Left hindlimb (tissue), 1 donor: ENCODE data around the gene ACACB.
A peak's percentile ranks its signal among the peaks of the same experiment; 100 is the strongest.

Experiments used
- DNase-seq: peaks from one replicate; pipeline ENCODE4 v3.0.0-alpha.2; 2018

ACACB gene

GRCh38 chr12:109115758-109116610 lies at the start of gene ACACB:
Gene ACACB (plus strand): TSS chr12:109116587. CDS start chr12:109139406, 22,819 bp downstream.
- peak; percentile 57 for DNase-seq

- no peak for DNase-seq
Measured at GRCh38 chr12:109069307-109070271, 46.8 kb upstream of the ACACB start.

GRCh38 chr12:109074866-109075265 lies 41.5 kb upstream of the ACACB start:
- no peak for DNase-seq

- DNase-seq: no peak
Measured at GRCh38 chr12:109082751-109083150, 33.6 kb upstream of the ACACB start.

DNA sequence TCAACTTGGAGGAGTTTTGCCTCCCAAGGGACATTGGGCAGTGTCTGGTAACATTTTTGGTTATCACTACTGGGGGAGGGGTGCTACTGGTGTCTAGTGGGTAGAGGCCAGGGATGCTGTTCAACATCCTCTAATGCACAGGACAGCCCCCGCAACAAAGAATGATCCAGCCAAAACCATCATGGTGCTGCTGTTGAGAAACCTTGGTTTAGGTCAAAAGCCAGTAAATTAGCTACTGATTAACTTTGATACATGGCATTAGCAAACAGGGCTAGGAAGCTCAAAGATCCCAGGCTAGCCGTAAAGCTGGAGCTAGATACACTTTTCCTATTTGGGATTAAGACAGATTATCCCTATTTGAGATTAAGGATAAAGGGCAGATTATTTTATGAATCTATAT lies 32.0 kb upstream of the ACACB start:
- DNase-seq: no peak

- DNase-seq: no peak
Measured at GRCh38 chr12:109085590-109085989, 30.8 kb upstream of the ACACB start.

- DNase-seq: no peak
Measured at GRCh38 chr12:109087250-109087649, 29.1 kb upstream of the ACACB start.

DNA sequence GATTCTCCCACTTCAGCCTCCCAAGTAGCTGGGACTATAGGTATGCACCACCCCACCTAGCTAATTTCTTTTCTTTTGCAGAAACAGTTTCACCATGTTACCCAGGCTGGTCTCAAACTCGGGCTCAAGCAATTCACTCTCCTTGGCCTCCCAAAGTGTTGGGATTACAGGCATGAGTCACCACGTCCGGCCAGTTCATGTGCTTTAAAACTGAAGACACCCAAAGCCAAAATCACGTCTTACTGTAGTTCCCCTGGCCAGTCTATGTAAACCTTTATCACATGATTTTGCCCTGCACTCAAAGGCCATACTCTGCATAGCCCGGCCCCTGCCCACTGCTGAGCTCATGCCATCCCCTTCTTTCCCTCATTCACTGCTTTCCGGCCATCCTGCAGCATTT lies 27.6 kb upstream of the ACACB start:
- no peak for DNase-seq

GRCh38 chr12:109089683-109090082 lies 26.7 kb upstream of the ACACB start:
- no peak for DNase-seq

GRCh38 chr12:109092497-109093021 lies 23.8 kb upstream of the ACACB start:
- DNase-seq: peak; percentile 41

DNA sequence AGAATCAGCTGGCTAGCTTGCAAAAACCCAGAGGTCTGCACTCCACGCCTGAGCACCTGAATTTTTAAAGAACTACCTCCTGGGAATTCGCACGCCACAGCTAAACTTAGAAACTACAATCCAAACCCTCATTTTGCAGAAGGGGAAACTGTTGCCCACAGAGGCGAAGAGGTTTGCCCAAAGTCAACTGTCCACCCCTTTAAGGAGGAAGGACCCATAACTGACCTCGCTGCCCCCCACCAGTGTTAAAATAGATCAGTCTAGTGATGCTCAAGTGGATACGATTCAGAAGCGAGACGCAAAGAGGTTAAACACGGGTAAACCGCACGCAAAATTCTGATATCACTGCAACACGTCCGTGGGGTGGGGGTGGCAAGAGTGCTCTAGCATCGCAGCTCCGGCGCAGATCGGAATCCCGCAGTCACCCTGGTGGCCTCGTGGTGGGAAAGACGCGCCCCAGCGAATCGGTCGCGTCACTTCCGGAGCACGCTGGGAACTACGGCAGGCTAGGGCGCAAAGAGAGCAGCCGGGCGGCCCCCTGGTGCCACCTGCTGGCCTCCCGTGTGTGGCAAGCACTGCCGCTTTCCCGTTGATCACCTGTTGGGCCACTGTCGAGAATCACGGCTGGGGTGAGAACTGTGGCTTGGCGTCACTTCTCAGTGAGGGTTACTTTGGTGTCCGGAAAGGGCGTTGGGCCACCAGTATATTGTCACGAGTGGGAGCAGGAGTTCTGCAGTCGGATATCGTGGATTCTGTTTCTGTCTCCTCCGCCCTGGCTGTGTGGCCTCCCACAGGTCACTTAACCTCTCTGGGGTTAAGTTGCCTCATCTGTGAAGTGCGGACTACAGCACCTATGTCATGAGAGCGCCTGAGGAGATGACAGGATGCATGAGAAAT lies 23.1 kb upstream of the ACACB start, which contains the start of gene ALKBH2:
TSS of gene ALKBH2 (minus strand) at position 451 of the 897 bp plus-strand sequence. CDS start 686 bp downstream, outside the sequence.
- peak; percentile 95 for DNase-seq

GRCh38 chr12:109097140-109097434 lies 19.3 kb upstream of the ACACB start:
- DNase-seq: no peak

- DNase-seq: peak; percentile 98
Measured at GRCh38 chr12:109097435-109098182, 18.8 kb upstream of the ACACB start, which contains the start of gene UNG. Gene UNG (plus strand): TSS chr12:109097597. CDS start chr12:109097680, 83 bp downstream.

GRCh38 chr12:109098183-109098604 lies 18.2 kb upstream of the ACACB start:
- no peak for DNase-seq

DNA sequence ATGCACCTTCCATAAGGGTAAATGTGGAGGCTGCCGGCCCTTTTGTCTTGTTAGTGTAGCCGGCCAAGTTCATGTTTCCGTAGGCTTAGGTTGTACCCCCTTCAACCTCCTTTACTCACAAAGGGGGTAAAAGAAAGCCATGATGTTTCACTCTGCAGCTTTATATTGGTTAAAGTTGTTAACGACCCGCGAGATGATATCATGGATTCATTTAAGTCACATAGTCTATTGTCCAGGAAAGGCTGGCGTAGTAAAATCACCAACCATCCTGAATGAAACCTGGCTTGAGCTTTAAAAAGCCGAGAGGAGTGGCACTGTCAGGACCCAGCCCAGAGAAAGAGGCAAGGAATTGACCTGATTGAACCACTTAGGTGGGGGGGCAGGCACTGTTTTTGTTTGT lies 17.7 kb upstream of the ACACB start:
- DNase-seq: no peak

- DNase-seq: no peak
Measured at GRCh38 chr12:109099431-109100020, 16.9 kb upstream of the ACACB start.

- DNase-seq: no peak
Measured at GRCh38 chr12:109100741-109101140, 15.6 kb upstream of the ACACB start.

GRCh38 chr12:109102491-109102890 lies 13.9 kb upstream of the ACACB start:
- DNase-seq: no peak

- no peak for DNase-seq
Measured at GRCh38 chr12:109105176-109105575, 11.2 kb upstream of the ACACB start.

- DNase-seq: no peak
Measured at GRCh38 chr12:109109746-109110350, 6.5 kb upstream of the ACACB start.
